Left renal cortex interstitium (tissue), 4 donors: ENCODE measurements around the gene DHX16. TPM values are rescaled to one million over a fixed set of nuclear protein-coding genes. Genes with fewer than 3 reads are reported as not detected.
"Not testable (repeated sequence)": the region's sequence is repeated elsewhere in the genome, so short reads cannot be mapped to it uniquely, and the experiment has no call there.

Experiments used
- DNase-seq, 4 donors: peaks; one replicate each; pipeline ENCODE4 v3.0.0-alpha.2; 2013; ENCODE audit warnings: low read depth in 4 of 4, low spot score in 2 of 4, missing footprints in 1 of 4
- polyA plus RNA-seq, 4 donors: library from polyadenylated mRNA; unstranded; fragments of 120-200 nt; gene quantifications; one replicate each; pipeline ENCODE4 v1.2.1, GENCODE V29; 2013; ENCODE audit not compliant: insufficient read length in 4 of 4

The DHX16 gene
- polyA plus RNA-seq, 4 donors = 38.7 to 54.4 (median 44.6) TPM

DNA sequence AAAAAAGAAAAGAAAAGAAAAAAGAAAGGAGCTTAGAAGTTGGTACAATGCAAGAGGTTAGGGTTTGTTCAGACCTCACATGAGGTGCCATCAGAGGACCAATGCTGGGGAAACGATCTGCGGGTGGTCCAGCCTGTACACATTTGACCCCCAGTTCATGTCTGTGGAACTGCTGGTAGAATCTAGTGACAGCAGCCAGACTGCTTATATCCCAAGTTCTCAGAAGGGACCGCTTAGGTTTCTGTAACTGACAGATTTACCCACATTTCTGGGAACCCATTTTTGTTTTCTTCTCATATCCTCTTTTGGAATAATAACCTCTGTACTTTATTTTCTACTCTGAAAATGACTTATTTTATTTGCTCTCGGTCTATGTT is 8.9 kb upstream of the DHX16 start:
- no peak for DNase-seq

DNA sequence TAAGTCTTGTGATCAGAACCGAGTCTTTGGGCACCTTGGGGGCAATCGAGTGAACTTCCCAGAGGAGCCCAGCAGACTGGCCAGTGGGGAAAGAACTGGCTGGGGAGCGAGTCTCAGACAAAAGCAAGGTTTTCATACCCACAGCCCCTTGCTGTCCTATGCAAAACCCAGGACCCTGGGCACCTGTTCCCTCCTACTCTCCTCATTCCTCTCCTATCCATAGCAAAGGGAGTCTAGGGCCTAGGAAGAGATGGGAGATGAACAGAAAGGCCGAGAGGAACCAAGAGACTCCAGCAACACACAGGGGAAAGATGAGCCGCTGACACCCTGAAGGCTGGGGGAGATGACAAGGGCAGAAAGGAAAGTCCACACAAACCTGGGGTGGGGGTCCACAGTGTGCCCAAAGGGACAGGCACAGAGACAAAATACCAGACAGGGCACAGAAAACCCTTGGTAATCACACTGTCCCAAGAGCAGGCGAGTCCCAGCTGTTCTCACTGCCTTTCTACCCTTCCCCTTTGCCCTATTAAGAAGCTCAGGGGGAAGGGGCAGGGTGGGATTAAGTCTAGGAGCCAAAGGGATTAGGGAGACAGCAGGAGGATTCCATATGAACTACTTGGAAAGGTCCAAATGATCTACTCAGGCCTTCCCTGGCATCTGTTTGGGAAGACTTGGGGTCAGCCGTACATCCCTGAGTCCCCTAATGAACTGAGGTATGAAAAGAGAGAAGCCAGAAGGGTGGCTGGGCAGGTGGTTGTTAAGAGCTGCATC is 7.1 kb upstream of the DHX16 start:
- no peak for DNase-seq

DNA sequence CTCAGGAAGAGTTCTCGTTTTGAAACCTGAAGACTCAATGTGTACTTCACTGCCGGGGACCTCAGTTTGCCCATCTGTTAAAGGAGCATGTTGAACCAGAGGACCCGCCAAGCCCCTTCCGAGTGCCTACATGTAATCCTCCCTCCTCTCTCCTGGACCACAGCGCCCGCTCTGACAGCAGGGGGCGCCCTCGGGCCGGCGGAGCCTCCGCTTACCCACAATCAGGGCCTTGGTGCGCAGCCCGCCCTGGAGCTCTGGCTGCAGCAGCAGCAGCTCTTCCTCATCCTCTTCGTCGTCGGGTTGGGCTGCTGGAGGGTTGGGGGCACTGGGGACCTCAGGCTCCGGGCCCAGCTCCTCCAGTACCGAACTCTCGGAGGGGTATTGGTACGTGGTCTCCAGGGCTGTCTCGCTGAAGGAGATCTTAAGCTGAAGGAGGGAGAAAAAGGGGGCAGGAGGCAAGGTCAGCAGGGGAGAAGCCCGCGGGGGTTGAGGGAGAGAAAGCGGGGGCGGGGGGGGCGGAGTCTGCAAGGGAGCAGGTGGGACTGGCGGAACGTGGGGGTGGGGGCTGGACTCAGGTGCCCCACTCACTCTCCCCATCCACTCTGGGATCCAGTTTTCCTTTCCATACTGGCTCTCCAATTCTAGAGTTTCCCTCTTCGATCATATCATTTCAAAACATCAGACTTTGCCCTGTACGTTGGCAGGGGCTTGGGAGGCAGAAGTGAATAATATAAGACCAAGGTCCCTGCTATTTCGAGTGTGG is 6.3 kb upstream of the DHX16 start:
- peak in 1 of 4 donors; percentile 65 for DNase-seq

DNA sequence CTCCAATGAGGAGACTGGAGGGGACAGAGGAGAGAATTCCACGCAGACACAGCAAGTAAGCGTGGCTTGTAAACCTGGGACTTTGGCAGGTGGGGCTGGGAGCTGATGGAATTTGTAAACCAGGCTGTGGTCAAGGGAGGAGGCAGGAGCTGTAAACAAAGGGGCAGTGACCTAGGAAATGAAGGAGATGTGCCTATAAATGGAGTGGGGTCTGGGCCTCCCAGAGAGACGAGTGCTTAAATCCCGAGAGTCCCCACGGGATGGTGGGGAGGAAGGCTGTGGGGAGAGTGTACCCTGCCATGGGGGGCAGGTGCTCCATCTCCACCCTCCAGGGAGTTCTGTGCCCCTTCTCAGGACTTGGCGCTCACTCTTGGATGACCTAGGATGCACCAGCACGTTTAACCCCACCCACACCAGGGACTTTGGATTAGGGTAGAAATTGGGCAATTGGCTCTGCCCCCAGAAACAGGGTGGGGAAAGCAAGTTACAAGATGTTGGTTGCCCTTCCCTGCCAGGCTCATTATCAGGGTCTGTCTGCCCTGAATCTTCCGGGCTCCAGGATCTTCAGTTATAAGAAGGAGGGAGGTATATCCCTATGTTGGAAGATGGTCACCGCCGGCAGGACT is 4.0 kb upstream of the DHX16 start:
- DNase-seq = no peak

DNA sequence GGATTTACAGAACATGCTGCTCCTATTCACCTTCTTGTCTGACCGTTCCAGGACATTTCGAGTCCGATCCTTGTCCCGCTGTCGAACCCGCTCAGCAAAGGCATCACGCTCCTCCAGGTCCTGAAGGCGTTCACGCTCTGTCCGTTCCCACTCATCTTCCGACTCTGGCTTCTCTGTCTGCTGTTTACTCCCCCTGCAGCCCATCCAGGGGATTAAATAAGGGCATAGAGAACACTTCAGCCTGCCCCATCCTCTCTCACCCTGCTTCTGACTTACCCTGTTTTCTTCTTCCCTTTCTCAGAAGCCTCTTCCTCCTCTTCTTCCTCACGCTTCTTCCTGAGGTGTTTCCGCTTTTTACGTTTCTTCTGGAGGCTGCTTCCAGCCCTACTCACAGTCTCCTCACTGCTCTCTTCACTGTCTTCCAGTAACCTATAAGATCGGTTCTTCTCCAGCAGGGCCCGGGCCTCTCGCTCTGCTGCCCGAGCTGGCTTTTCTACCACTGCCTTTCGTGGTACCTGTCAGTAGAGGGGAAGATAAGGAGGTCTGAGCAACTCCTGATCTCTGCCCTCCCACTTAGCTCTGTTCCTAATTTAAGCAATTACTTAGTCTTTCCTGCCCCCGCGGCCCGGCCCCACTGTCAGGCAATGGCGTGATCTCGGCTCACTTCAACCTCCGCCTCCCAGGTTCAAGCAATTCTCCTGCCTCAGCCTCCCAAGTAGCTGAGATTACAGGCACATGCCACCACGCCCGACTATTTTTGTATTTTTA is 1.9 kb downstream of the DHX16 start:
- no peak for DNase-seq

DNA sequence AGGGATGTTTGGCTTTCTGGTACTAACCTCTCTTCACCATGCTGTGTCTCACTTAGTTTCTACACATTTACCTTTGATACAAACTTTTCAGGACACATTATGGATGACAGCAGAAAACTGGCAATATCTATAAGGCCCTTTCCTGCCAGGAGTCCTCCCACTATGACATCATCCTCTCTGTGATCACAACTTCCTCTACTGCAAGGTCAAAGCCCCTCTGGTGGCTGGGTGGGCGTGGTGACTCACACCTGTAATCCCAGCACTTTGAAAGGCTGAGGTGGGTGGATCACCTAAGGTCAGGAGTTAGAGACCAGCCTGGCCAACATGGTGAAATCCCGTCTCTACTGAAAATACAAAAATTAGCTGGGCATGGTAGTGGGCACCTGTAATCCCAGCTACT is 6.5 kb downstream of the DHX16 start:
- DNase-seq = not testable (repeated sequence)

DNA sequence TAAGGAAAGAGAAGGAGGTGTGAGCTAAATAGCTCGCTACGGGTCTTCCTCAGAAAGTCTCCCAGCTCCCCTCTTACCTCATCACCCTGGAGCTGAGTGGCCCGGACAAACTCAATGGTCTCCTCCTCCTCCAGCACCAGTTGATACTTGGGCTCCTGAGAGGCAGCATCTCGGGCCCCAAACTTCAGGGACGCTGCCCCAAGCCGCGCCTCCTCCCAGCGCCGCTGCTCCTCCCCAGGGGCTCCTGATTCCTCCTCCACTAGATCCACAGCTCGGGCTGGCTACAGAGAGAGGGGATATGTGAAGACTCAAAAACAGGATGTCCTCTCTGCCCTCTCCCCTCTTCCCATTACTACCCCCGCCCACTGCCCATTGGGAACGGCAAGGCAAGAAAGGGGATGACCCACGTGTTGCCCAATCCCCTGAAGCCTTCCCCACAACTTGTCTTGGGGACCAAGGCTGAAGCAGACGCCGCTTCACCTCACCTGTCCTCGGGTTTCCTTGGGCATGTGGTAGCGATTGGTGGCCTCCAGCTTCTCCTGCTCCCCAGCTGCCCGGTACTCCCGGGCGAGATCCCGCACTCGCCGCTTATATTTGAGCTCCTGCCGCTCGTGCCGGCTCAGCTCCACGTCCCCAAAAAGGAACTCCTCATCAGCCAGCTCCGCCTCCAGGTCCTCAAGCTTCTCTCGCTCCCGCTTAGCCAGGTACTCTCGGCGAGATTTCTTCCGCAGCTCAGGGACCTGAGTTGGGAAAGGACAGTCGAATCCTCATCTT is 7.6 kb downstream of the DHX16 start:
- DNase-seq = no peak

DNA sequence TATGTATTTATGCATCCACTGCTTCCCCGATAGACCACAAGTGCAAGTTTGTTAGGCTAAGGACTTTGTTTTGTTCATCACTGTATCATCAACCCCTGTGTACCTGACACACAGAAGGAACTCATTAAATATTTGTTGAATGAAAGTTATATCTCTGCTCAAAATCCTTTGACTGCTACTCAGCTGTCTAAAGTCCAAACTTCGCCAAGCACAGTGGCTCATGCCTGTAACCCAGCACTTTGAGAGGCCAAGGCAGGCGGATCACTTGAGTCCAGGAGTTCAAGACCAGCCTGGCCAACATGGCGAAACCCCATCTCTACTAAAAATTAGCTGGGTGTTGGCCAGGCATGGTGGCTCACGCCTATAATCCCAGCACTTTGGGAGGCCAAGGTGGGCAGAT is 14.9 kb downstream of the DHX16 start:
- DNase-seq = not testable (repeated sequence)

DNA sequence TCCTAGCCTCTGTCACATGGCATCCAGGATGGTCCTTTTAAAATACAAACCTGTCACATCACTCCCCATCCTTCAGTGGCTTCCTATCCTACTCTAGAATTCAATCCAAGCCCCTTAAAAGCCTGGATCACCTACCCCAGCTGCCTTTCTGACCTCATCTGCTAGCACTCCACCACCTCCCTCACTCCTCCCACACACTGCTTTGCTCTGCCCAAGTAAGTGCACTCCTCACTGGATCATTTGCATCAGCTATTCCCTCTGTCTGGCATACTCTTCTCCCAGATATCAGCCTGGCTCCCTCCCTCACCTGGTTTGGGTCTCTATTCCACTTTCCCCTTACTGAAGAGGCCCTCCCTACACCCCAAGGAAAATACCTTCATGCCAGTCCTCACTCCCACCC is 15.4 kb downstream of the DHX16 start:
- DNase-seq = no peak

DNA sequence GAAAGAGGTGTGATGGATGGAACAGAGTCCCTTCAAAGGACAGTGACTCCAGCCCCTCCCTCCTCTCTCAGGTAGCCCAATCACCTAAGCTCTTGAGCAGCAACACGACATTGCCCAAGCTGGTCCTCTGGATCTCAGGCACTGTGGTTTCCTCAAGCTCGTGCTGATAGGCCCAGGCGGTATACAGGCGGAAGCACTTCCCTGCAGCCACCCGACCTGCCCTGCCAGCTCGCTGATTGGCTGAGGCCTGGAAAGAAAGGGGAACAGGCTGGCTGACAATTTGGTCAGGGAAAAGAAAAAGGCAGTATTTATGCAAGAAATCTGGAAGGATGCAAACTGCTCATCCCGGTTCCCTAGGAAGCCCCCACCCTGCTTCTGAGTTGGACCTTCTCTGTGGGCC is 16.3 kb downstream of the DHX16 start:
- no peak for DNase-seq

DNA sequence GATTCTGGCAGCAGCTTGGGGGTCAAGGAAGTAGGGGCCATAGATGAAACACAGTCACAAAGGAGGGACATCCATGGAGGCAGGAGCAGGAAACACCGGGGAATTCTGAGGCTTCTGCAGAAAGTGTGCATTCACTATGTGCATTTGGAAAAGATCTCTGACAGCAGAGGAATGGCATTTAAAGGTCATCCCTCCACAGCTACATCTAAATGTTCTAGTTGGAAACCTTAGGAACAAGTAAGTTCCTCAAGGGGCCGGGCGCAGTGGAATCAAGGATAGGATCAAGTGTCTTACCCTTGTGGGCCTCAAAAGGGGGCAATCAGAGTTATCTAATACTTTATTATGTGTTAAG is 17.1 kb downstream of the DHX16 start:
- no peak for DNase-seq

DNA sequence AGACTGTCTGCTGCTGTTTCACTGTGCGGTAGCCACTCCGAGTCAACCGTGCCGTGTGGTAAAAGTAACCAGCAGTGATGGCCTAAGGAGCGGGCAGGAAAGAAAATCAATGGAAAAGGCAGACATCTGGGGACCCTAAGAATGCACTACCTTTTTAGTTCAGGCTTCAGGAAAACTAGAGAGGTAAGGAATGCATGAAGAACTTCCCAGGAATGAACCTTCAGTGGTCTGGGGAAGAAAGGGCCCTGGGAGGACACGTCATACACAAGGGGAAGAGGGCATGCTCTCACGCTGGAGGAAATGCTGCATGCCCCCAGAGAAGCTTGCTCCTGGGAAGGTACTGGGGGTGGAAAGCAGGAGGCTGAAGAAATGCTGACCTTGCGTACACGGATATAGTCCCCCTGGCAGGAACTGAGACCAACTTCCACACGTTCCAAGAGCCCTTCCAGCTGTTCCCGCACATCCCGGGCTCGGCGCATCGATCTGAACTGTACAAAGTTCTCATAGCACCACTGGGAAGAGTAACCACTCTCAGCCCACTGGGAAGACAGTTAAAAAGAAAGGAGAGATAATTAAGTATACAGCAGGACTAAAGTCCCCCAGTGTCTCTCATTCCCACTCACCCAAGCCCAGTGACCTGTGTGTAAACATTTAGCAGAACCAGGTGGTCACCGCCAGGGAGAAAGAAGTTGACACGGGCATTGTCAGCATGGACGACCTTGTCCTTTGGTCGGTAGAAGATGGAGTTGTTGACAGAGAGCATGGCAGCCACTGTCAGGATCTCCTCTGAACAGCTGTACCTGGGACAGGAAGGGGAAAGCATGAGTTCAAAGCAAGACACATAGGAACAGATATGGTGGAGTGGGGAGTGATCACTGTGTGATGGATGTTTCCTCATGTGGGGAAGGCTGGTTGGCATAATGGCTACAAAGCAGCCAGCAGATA is 17.7 kb downstream of the DHX16 start:
- no peak for DNase-seq

DNA sequence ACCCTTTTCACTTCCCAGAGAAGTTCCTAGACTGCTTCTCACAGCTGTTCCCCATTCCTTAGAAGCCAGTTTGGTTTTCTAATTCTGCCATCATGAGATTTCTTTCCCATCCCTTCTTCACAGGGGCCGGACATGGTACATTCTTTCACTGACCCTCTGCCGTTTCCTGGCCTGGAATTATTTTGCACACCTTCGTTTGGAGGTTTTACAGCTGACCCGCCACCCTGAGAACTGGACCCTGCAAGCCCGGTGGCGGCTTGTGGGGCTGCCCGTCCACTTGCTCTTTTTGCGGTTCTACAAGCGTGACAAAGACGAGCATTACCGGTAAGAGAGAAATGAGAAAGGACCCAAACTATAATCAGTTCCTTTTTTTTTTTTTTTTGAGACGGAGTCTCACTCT is 21.7 kb downstream of the DHX16 start:
- no peak for DNase-seq

DNA sequence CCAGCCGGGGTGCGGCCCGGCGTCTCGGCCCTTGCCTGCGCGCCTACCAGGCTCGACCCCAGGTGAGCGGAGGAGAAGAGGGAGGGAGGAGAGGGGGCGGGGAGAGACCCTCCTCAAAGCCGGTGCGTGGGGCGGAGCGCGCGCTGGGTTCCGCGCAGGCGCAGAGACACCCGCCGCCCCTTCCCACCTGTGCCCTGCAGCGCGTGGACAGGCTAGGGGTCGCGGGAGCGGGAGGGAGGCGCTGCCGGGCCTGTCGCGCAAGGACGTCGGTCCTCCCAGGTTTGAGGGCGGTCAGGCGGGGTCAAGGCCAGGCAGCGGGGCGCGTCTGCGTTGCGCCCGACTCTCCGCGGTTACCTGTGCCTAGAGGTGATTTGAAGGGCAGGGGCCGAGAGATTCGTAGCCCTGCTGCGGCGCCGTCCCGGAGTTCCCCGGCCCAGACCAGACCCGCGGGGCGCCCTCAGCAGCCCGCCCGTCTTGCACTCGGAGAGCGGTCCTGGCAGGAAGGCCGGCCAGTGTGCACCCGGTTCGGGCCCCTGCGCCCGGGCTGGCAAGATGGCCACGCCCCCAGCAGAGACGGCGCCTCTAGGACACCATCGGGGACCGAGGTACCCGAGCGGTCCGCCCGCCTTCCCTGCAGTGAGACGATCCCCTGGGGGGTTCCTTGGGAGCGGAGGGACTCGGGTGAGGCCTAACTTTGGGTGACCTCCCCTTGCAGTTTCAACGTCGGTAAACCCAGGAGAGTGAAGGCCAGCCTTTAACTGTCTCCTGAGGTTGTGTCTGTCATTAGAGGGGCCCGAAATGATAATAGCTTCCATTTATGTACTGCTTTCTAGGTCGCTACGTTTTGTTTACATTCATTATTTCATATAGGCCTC is 25.3 kb downstream of the DHX16 start:
- peak in 2 of 4 donors; percentile 68 to 69 for DNase-seq

DNA sequence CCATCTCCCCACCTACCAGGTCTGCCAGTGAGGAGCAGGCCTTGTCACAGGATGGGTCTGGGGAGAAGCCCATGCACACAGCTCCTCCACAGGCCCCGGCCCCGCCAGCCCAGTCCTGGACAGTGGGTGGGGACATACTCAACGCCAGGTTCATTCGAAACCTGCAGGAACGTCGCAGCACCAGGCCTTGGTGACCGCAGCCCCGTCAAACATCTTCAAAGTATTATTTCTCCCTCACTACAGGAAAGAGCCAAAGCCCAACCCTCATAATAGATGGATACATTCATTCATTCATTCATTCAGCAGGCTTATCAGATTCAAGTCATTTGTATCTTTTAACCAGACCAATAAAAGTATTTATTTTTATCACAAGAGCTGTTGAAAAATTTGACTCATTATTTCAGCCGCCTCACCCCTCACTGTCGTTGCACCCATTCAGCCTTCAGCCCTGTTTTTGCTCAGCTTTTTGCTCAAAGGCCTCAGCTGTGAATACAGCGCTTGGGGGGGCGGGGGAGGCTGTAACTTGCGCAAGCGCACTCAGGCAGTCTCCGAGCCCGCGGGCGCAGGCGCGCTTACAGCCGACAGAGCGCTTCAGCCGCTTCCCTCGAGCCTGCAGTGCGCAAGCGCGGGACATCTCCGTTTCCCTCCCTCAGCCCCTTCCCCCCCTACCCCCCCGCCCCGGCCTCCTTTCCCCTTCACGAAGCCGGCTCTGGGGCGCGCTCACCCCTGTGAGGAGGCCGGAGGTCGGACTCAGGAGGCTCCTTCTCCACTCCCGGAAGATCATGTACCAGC is 26.2 kb downstream of the DHX16 start, which contains the start of gene C6orf136:
Gene C6orf136, plus strand, starts transcription at position 684 of the 792 bp plus-strand sequence. Its CDS starts 99 bp downstream, at position 783.
- peak; percentile 71 to 84 (median 73) for DNase-seq

DNA sequence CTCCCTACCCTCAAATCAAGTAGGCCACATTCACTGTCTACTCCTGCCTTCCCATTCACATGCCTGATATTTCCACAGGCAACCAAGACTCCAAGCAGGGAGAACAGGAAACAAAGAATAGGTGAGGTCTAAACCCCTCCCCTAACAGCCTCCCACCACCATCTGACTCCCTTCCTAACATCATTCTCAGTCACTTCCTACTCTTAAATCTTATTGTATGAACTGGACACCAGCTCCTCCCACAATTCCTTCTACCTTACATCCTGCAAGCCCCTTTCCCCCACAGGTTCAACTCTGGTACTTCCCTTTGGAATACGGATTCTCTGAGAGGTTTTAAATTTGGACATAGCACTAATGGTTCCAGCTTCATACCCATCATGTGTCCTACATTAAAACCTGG is 26.8 kb downstream of the DHX16 start:
- DNase-seq = no peak

DNA sequence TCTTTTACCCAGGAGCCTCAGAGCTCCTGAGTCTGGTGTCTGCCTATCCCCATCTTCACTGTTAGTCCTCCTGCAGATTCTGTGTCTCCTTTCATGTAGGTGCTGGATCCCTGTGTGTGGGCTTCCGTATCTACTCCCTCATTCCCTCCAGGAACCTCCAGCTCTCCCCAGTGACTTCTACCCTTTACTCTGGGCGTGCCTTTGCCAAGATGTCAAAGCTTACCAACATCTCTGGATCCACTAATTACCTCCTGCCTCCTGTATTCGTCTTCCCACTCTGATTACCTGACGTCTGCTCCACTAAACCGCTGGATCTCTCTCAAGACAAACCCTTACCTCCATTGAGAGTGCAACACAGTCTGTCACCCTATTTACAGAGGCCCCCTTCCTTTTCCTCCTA is 28.0 kb downstream of the DHX16 start:
- DNase-seq = no peak
